ENCODE data around the gene EML3.
"Not testable (repeated sequence)": the region's sequence is repeated elsewhere in the genome, so short reads cannot be mapped to it uniquely, and the experiment has no call there.

Gene EML3

GRCh38 chr11:62599069-62599696 lies 13.4 kb downstream of the EML3 start:
- DNase-seq = peak; percentile 99

GRCh38 chr11:62595124-62595523 lies 17.5 kb downstream of the EML3 start:
- DNase-seq = no peak

- peak; percentile 84 for DNase-seq
Measured at GRCh38 chr11:62593434-62594044, 19.0 kb downstream of the EML3 start.

- no peak for DNase-seq
Measured at GRCh38 chr11:62592989-62593421, 19.6 kb downstream of the EML3 start.

- DNase-seq = no peak
Measured at GRCh38 chr11:62592146-62592815, 20.3 kb downstream of the EML3 start.

- peak; percentile 98 for DNase-seq
Measured at GRCh38 chr11:62591448-62592145, 21.0 kb downstream of the EML3 start, which contains the start of gene TUT1. Gene TUT1 (minus strand): TSS chr11:62591523. CDS start chr11:62591485, 38 bp downstream.

- DNase-seq = peak; percentile 48
Measured at GRCh38 chr11:62588966-62589637, 23.5 kb downstream of the EML3 start.

GRCh38 chr11:62585356-62585755 lies 27.2 kb downstream of the EML3 start:
- DNase-seq = not testable (repeated sequence)

GRCh38 chr11:62581735-62582134 lies 30.8 kb downstream of the EML3 start:
- not testable (repeated sequence) for DNase-seq

GRCh38 chr11:62580959-62581715 lies 31.4 kb downstream of the EML3 start:
- no peak for DNase-seq

GRCh38 chr11:62579252-62579651 lies 33.3 kb downstream of the EML3 start:
- no peak for DNase-seq

- DNase-seq = no peak
Measured at GRCh38 chr11:62578541-62578940, 34.0 kb downstream of the EML3 start.

GRCh38 chr11:62577046-62577714 lies 35.4 kb downstream of the EML3 start:
- no peak for DNase-seq

- DNase-seq = no peak
Measured at GRCh38 chr11:62575837-62576236, 36.7 kb downstream of the EML3 start.

GRCh38 chr11:62575156-62575555 lies 37.4 kb downstream of the EML3 start:
- DNase-seq = no peak

GRCh38 chr11:62574363-62575071 lies 38.1 kb downstream of the EML3 start:
- peak; percentile 40 for DNase-seq

- DNase-seq = peak; percentile 99
Measured at GRCh38 chr11:62573592-62574362, 38.8 kb downstream of the EML3 start, which contains the start of gene EEF1G. Gene EEF1G (minus strand): TSS chr11:62573891. CDS start chr11:62573842, 49 bp downstream.

GRCh38 chr11:62573006-62573591 lies 39.5 kb downstream of the EML3 start:
- peak; percentile 41 for DNase-seq

GRCh38 chr11:62572431-62572830 lies 40.1 kb downstream of the EML3 start:
- DNase-seq = no peak
